Heart left ventricle (tissue), 13 donors: ENCODE measurements around the gene GALNT9.

Experiments used
- CTCF ChIP-seq, 12 donors: fragments of 200-600 bp; sonication (generic) in 4 of 12; IDR thresholded peaks; one replicate each; pipeline versions ENCODE4 v1.5.0 to v1.8.0; 2018 to 2022; ENCODE audit warnings: antibody characterized with exemption in 12 of 12, mild to moderate bottlenecking in 5 of 12
- POLR2A ChIP-seq, 2 donors: fragments of 450-650 bp; IDR thresholded peaks; one replicate each; pipeline ENCODE4 v1.6.1; 2017; ENCODE audit warnings: antibody characterized with exemption in 2 of 2, mild to moderate bottlenecking in 2 of 2, moderate library complexity in 2 of 2
- donor health status: ischemic (EF 13 %, LVEDD 7.1; RV severe dilation, severe dysfunction).
- donor health status: DM: no; HTN: yes; CAD: no.
- donor health status: DM: no; HTN: no; CAD: no.
- donor health status: ischemic (EF 25% LVEDD 6.9; RV normal size, moderate dysfunction).
- donor health status: ischemic (EF 25% LVEDD 5.7; RV mildly dilated, moderate dysfunction).
- donor health status: ischemic (EF 35%, LVEDD 5.7; RV mildly dilated, moderate dysfunction).
- donor health status: nonischemic (EF 11% LVEDD 7.7; RV severe dilation, severe dysfunction).
- donor health status: DM: yes; HTN: yes; CAD: no.
- donor health status: PGD.
- donor health status: ischemic (EF 29% LVEDD 5.4; RV normal size, mild dysfunction).
- donor health status: nonischemic (EF 23%, LVEDD 6.1; RV moderate dilation, normal function).

GRCh38 chr12:132204063-132204792, 125.2 kb downstream of the GALNT9 start:
- TF ChIP-seq POLR2A (IDR thresholded peaks at IDR 0.05) = no peak
- TF ChIP-seq CTCF (IDR thresholded peaks at IDR 0.05) = no peak
